ENCODE data around the gene IL17REL.

IL17REL gene

DNA sequence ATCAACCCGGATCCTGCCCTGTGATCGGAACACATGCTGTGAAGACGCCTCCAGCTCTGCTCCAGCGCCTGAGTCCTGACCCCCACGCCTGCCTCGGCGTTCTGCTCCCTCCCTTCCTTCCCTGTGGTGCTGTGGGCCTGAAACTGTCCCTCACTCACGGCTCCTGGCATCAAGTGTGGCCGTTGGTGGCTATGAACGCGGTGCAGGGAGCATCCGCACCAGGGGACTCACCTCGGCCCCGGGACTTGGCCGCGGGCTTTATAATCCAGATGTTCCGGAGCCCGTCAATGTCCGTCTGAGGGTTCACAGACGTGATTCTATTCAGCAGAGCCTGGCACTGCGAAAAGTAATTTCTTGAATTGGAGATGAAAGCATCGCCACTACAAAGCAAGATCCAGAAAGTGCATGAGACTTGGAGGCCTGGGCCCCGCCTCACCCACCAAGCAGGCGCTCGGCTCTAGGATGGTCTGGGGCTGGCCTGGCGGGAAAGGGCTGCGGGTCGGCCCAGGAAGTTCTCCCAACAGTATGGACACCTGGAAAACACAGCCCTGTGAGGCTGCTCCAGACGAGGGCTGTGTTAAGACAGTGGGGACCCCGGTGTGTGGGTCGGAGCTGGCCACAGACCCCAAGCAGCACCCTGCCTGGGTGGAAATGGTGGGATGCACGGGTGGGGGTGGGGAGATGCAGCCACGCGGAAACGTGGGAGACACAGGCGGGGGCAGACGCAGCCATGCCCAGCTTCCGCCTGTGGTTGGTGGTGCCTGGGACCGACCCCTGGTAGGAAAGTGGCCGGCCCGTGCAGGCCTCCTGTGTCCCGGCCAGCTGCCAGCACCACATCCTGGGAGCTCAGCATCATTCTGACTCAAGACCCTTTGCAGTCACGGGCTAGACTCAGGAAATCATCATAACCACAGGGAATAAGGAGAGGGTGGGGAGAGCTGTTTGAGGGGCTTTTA, 21.8 kb upstream of the IL17REL start:
- Histone ChIP-seq H3K9ac (no peak overlapping the region), H3K4me2 (no peak overlapping the region), H3K27me3 (ENCODE audit: insufficient read depth, low read depth) (peaks cover 2% of the 10 kb centered on the region; the same call in 1 of the 2 replicates), H3K4me1 (ENCODE audit: low read depth, poor library complexity, severe bottlenecking) (no peaks in the 10 kb centered on the region), H3K4me3 (IDR thresholded peaks at IDR 0.05; ENCODE audit: insufficient read depth, low read depth, low read length) (no peak overlapping the region), H3K27ac (no peak overlapping the region), H3K36me3 (ENCODE audit: insufficient read depth) (no peaks in the 10 kb centered on the region), H3K79me2 (ENCODE audit: insufficient read depth, low read depth) (no peaks in the 10 kb centered on the region), H4K20me1 (ENCODE audit: insufficient read depth) (no peaks in the 10 kb centered on the region), H2AFZ (ENCODE audit: low read depth) (no peak overlapping the region)
- TF ChIP-seq, protein P1, sequence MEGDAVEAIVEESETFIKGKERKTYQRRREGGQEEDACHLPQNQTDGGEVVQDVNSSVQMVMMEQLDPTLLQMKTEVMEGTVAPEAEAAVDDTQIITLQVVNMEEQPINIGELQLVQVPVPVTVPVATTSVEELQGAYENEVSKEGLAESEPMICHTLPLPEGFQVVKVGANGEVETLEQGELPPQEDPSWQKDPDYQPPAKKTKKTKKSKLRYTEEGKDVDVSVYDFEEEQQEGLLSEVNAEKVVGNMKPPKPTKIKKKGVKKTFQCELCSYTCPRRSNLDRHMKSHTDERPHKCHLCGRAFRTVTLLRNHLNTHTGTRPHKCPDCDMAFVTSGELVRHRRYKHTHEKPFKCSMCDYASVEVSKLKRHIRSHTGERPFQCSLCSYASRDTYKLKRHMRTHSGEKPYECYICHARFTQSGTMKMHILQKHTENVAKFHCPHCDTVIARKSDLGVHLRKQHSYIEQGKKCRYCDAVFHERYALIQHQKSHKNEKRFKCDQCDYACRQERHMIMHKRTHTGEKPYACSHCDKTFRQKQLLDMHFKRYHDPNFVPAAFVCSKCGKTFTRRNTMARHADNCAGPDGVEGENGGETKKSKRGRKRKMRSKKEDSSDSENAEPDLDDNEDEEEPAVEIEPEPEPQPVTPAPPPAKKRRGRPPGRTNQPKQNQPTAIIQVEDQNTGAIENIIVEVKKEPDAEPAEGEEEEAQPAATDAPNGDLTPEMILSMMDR (conservative IDR thresholded peaks at IDR 0.05; ENCODE audit: low read depth, low read length), result no peak

DNA sequence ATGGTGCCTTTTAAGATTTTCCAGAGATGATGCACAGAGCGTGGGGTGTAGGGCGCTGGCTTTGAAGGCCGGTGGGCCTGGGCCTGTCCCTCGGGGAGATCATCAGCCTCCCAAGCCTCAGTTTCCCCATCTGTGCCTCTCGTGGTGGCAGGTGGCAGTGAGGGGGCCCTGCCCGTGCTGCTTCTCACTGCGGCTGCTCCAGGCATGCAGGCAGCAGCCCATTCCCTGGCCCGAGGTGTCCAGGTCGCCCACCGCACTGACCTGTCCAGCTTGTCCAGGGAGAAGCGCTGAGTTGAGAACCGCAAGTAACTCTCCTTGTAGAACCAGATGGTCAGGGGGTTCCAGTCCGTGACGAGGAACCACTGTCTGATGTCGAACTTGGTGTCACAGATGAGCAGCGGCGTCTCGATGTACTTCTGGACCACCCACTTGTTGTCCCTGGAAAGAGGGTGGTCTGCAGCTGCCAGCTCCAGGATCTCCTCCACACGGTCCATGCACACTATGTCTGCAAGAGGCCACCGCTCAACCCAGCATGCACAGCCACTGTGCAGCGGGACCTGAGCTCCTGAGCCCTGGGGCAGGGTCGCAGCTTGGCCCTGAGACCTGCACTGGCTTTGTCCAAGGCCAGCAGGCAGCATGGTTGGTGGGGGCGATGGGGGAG, 20.5 kb upstream of the IL17REL start:
- no peaks in the 10 kb centered on the region for H3K36me3 ChIP-seq (ENCODE audit: insufficient read depth)
- no peak overlapping the region for H3K4me2 ChIP-seq
- H3K27ac ChIP-seq, result no peak overlapping the region
- H3K27me3 ChIP-seq (ENCODE audit: insufficient read depth, low read depth), result peaks cover 2% of the 10 kb centered on the region; the same call in 1 of the 2 replicates
- H2AFZ ChIP-seq (ENCODE audit: low read depth), result no peak overlapping the region
- H3K4me3 ChIP-seq (IDR thresholded peaks at IDR 0.05; ENCODE audit: insufficient read depth, low read depth, low read length), result no peak overlapping the region
- no peaks in the 10 kb centered on the region for H3K4me1 ChIP-seq (ENCODE audit: low read depth, poor library complexity, severe bottlenecking)
- no peaks in the 10 kb centered on the region for H4K20me1 ChIP-seq (ENCODE audit: insufficient read depth)
- no peak overlapping the region for H3K9ac ChIP-seq
- H3K79me2 ChIP-seq (ENCODE audit: insufficient read depth, low read depth), result no peaks in the 10 kb centered on the region
- TF ChIP-seq, protein P1 (conservative IDR thresholded peaks at IDR 0.05; ENCODE audit: low read depth, low read length), result no peak

- Histone ChIP-seq H3K36me3 (ENCODE audit: insufficient read depth) (no peaks in the 10 kb centered on the region), H3K9ac (no peak overlapping the region), H3K27me3 (ENCODE audit: insufficient read depth, low read depth) (peaks cover 2% of the 10 kb centered on the region; the same call in 1 of the 2 replicates), H3K4me2 (no peak overlapping the region), H3K79me2 (ENCODE audit: insufficient read depth, low read depth) (no peaks in the 10 kb centered on the region), H3K4me1 (ENCODE audit: low read depth, poor library complexity, severe bottlenecking) (no peaks in the 10 kb centered on the region), H2AFZ (ENCODE audit: low read depth) (no peak overlapping the region), H3K4me3 (IDR thresholded peaks at IDR 0.05; ENCODE audit: insufficient read depth, low read depth, low read length) (no peak overlapping the region), H3K27ac (no peak overlapping the region), H4K20me1 (ENCODE audit: insufficient read depth) (no peaks in the 10 kb centered on the region)
- TF ChIP-seq, protein P1 (conservative IDR thresholded peaks at IDR 0.05; ENCODE audit: low read depth, low read length), result no peak
These were observed 19.7 kb upstream of the IL17REL start for GRCh38 chr22:50032109-50032871.
